ENCODE measurements around the gene ADRA2A. TPM values are rescaled to one million over a fixed set of nuclear protein-coding genes. Genes with fewer than 3 reads are reported as not detected.

ADRA2A gene
- total RNA-seq: 0.48 and 2.0 TPM in 2 replicates

- DNase-seq (ENCODE audit: extremely low read depth, low read depth, low spot score): no peak
Measured at GRCh38 chr10:111076682-111077478, at the start of gene ADRA2A. Gene ADRA2A, plus strand, starts transcription at chr10:111077029. Its CDS starts 968 bp downstream, at chr10:111077997.

- DNase-seq (ENCODE audit: extremely low read depth, low read depth, low spot score): no peak
Measured at GRCh38 chr10:111030042-111030750, 46.6 kb upstream of the ADRA2A start.

DNA sequence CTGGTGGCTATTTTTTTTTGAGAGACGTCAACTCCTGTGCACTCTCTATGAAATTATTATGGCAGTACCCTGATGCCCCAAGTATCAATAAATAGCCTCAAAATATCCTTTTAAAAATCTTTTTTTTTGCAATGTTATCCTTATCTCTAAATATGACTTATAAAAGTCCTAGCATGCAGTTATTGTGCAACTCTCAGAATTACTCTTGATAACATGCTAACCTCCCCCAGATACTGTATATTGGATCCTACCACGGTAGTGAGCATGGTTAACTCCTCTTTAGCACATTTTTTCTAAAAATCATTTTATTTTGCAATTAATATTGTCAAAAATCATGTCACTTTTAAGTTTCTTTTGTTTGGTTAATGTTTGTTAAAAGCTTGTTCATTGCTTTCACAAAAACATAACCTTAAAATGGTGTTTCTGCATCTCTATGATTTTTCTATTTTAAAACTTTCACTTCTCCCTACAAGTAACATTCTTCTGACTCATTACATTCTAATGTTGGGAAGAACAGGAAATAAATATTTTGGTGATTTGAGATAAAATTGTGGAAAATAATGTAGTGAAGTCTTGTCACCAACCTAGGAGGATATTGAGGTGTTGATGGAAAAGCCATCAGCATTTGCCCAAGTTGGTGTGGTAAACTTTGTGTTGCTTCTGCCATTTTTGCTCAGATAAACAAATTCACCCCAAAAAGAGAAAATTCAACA is 42.1 kb upstream of the ADRA2A start:
- DNase-seq (ENCODE audit: extremely low read depth, low read depth, low spot score): no peak

DNA sequence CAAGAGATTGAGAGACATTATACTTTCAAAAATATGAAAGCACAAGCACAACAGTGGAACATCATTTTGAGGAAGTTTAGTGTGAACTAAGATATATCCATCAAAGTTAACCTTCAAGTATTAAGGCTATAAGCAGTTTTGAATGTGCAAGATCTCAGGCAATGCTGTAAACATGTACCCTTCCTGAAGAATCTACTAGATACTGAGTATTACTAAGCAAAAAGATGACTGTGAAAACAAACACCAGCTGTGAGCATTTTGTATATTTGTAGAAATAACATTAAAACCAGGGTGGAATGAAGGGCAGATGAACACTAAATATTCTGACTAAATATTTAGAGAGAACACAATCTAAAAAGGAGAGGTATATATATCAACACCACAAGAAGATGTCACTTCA is 41.3 kb upstream of the ADRA2A start:
- no peak for DNase-seq (ENCODE audit: extremely low read depth, low read depth, low spot score)

- no peak for DNase-seq (ENCODE audit: extremely low read depth, low read depth, low spot score)
Measured at GRCh38 chr10:111037858-111038257, 39.0 kb upstream of the ADRA2A start.

DNA sequence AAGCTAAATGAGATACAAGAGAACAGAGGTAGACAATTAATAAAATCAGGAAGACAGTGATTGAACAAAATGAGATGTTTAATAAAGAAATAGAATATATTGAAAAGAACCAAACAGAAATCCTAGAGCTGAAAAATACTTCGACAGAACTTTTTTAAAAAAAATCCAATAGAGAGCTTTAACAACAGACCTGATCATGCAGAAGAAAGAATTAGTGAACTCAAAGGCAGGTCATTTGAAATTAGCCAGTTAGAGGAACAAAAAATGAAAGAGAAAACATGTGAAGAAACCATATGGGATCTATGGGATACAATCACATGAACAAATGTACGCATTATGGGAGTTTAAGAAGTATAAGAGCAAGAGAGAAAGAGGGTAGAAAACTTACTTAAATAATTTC is 37.3 kb upstream of the ADRA2A start:
- no peak for DNase-seq (ENCODE audit: extremely low read depth, low read depth, low spot score)

DNA sequence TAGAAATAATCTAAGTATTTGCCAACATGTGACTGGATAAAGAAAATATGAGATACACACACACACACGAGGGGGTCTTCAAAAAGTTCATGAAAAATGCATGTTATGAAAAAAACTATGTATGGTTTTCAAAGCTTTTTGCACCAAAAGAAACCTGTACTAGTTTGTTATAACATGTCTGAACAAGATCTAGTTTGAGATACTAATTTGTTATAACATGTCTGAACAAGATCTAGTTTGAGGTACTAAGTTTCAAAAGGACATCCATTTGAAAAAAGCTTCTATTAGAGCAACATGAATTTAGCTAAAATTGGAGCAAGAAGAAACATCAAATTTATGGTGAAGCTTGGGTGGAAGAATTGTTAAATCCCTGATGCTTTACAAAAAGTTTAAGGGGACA is 19.8 kb upstream of the ADRA2A start:
- DNase-seq (ENCODE audit: extremely low read depth, low read depth, low spot score): no peak

- no peak for DNase-seq (ENCODE audit: extremely low read depth, low read depth, low spot score)
Measured at GRCh38 chr10:111063471-111063870, 13.4 kb upstream of the ADRA2A start.

DNA sequence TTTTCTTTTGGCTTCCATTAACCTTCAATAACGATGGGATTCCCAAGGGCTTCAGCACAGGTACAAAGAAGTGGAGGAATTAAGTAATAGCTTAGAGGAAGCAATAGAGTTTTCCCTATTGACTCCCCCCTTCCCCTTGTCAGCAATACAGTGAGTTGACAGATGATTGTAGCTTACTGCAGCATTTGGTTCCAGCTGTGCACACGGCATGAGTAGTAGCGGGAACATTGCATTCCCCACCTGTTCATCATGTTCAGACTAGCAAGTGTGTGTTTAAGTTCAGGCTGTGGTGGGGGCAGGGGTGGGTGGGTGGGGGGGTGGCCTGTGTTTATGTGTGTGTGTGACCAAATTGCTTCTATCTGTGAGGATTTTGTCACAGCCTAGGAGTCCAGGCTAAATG is 4.6 kb upstream of the ADRA2A start:
- DNase-seq (ENCODE audit: extremely low read depth, low read depth, low spot score): no peak

- no peak for DNase-seq (ENCODE audit: extremely low read depth, low read depth, low spot score)
Measured at GRCh38 chr10:111075577-111076185, 1.1 kb upstream of the ADRA2A start.

DNA sequence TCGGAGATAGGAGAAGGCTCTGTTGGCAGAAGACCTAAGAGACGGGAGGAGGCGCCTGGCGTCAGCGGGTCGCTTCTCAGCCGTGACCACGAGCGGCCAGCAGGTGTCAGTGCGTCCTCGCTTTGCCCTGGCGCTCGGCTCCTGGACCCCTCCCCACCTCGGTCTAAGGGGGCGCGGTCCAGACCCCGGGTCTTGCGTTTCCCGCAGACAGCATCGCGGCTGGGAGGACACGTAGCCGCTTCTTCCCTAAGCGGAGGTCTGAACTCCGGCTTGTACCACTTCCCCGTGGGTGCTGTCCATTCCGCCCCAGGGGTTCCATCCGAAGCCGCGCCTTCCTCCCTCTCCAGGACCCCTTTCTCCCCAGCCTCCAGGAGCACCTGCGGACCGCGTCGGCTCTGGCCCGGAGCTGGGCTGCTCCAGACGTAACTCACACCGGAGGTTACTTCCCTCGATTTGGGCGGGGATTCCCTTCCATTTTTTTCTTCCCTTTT is 593 bp upstream of the ADRA2A start:
- no peak for DNase-seq (ENCODE audit: extremely low read depth, low read depth, low spot score)

DNA sequence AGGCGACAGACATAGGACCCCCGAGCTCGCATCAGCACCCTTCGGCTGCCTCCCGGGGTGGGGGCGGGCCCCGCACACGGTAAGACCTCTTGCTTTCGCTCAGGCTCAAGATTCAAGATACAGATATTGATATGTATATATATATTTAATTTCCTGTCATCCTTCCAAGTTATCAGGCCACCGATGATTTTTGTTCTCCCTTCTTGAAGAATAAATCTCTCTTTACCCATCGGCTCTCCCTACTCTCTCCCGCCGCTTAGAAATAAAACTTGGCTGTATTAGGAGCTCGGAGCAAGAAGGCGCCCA is 603 bp downstream of the ADRA2A start:
- DNase-seq (ENCODE audit: extremely low read depth, low read depth, low spot score): no peak

DNA sequence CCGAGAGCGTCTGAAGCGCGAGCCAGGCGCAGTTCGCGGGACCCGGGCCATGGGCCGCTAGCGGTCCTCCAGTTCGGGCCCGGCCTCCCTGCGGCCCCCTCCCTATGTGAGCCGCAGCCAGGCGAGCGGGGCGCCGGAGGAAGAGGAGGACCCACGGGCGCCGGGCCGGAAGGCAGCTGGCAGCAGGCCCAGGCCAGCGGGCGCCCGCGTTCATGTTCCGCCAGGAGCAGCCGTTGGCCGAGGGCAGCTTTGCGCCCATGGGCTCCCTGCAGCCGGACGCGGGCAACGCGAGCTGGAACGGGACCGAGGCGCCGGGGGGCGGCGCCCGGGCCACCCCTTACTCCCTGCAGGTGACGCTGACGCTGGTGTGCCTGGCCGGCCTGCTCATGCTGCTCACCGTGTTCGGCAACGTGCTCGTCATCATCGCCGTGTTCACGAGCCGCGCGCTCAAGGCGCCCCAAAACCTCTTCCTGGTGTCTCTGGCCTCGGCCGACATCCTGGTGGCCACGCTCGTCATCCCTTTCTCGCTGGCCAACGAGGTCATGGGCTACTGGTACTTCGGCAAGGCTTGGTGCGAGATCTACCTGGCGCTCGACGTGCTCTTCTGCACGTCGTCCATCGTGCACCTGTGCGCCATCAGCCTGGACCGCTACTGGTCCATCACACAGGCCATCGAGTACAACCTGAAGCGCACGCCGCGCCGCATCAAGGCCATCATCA is 1.1 kb downstream of the ADRA2A start:
- no peak for DNase-seq (ENCODE audit: extremely low read depth, low read depth, low spot score)

- DNase-seq (ENCODE audit: extremely low read depth, low read depth, low spot score): no peak
Measured at GRCh38 chr10:111078505-111079185, 1.8 kb downstream of the ADRA2A start.

- DNase-seq (ENCODE audit: extremely low read depth, low read depth, low spot score): no peak
Measured at GRCh38 chr10:111079241-111079760, 2.5 kb downstream of the ADRA2A start.

- no peak for DNase-seq (ENCODE audit: extremely low read depth, low read depth, low spot score)
Measured at GRCh38 chr10:111079781-111080180, 3.0 kb downstream of the ADRA2A start.

DNA sequence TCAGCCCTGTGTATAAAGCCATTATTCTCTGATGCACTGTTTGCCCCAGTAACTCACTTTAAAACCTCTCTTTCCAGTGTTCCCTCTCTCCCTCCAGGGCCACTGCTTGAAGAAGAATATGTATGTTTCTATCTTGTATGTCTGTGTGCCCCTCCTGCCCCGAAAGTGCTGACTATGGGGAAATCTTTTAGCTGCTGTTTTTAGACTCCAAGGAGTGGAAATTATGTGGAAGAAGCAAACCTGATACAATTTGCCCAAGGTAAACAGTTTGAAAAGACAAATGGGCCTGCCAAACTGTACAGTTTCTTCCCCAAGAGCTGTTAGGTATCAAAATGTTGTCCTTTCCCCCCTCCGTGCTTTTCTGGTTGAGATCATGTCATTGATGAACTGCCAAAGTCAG is 3.4 kb downstream of the ADRA2A start:
- no peak for DNase-seq (ENCODE audit: extremely low read depth, low read depth, low spot score)

GRCh38 chr10:111081595-111081994 is 4.8 kb downstream of the ADRA2A start:
- DNase-seq (ENCODE audit: extremely low read depth, low read depth, low spot score): no peak

GRCh38 chr10:111082102-111082975 is 5.5 kb downstream of the ADRA2A start:
- no peak for DNase-seq (ENCODE audit: extremely low read depth, low read depth, low spot score)

All from glomerular endothelial cell (primary cell).